NCI-H446 treated with DMSO at 0.1 percent for 48 hours (cell line): Measurements from ENCODE around the gene CDK4.
A peak's percentile ranks its signal among the peaks of the same experiment; 100 is the strongest.
"Not testable (repeated sequence)": the region's sequence is repeated elsewhere in the genome, so short reads cannot be mapped to it uniquely, and the experiment has no call there.

ENCODE experiments used
- DNase-seq: peaks from one replicate; lab custom pipeline; 2025; lab: John Stamatoyannopoulos, UW

The CDK4 gene

DNA sequence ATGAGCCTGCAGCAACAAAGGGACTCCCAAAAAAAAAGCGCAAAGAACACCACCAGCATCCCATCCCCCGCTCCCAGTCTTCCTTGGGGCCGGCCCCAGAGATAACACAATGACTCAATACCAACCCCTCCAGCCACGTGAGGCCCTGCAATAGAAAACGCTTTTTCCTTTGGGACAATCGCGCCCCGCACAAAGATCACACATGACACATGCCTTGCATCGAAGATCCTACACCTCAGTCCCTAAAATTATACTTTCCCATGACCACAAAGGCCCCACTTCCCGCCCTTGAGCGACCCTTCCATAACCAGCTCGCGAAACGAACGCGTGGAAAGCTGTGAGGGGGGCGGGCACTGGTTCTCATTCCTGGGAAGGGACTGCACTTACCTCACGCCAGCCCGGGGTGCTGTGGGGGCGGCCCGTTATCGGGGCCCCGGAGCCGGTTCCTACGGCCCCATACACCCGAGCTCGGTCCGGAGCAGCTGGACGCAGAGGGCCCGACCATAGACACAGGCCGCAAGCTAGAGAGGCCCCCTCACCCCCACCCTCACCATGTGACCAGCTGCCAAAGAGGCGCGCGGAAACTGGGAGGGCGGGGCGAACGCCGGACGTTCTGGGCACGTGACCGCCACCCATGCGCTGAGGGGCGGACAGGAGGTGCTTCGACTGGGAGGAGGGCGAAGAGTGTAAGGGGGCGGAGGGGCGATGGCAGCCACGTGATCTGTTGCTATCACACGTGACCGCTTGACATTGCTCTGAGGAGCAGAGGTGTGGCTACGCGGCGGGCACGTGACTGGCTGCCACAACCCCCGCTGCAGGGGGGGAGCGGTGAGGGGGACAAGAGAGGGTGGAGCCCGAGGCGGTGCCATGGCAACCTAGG, at the start of gene CDK4:
Gene CDK4, minus strand, starts transcription at position 523 of the 880 bp plus-strand sequence. CDS start 593 bp downstream, outside the sequence.
- peak; percentile 98 for DNase-seq

DNA sequence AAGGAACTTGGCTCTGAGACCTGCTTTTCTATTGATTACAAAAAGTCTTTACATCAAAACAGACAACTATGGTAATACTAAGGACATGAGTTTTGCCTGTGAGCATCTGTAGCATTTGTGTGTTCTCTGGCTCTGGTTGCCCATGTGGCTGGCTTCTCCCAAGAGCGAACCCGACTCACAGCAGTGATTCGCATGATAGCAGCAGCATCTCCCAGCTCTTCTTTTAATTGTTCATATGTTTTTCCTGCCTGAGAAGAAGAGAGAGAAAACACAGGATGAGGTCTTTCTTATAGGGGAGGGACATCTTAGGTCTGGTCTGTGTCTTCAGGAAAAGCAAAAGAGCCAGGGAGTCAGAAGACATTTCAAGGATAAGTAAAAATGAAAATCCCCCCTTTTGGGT, 48.9 kb upstream of the CDK4 start:
- no peak for DNase-seq

- DNase-seq, result no peak
Observed at GRCh38 chr12:57797933-57798332, 45.8 kb upstream of the CDK4 start.

DNA sequence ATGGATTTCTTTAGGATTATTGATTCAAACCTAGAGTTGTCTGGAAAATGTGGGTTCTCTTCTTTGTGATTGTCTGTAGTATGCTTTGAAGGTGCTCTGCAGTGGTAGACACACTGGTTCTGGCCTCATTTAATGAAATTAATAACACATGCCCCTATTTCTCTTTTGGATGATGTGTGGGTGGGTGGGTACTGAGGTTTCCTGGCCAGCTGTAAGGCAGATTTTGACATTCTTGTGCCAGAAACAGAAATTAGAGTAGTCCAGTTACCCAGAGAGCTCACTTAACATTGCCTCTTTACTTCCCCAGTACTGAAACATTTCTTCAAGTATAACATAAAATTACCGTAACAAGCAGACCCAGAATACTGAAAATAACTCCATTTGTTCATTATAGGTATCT, 44.9 kb upstream of the CDK4 start:
- DNase-seq, result no peak

DNA sequence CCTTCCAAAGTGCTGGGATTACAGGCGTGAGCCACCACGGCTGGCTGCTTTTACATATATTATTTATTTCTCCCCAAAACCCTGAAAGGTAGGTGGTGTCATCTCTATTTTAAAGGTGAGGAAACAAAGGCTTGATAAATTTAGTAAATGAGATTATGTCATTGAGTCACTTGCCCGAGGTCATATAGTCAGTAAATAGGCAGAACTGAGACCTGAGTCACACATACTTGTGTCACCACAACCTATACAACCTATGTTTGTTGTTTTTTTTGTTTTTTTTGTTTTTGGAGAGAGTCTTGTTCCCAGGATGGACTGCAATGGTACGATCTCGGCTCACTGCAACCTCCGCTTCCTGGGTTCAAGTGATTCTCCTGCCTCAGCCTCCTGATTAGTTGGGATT, 43.2 kb upstream of the CDK4 start:
- DNase-seq, result no peak

GRCh38 chr12:57793920-57794319, 41.8 kb upstream of the CDK4 start:
- no peak for DNase-seq

DNA sequence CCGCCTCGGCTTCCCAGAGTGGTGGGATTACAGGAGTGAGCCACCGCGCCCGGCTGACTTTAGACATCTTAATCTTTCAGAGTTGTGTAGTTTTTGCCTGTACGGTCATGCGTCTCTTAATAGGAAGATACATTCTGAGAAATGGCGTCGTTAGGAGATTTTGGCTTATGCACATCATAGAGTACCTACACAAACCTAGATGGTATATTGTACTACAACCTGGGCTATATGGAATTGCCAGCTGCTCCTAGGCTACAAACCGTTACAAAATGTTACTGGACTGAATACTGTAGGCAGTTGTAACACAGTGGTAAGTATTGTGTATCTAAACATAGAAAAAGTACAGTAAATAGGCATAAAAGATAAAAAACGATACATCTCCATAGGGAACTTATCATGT, 31.8 kb upstream of the CDK4 start:
- no peak for DNase-seq

DNA sequence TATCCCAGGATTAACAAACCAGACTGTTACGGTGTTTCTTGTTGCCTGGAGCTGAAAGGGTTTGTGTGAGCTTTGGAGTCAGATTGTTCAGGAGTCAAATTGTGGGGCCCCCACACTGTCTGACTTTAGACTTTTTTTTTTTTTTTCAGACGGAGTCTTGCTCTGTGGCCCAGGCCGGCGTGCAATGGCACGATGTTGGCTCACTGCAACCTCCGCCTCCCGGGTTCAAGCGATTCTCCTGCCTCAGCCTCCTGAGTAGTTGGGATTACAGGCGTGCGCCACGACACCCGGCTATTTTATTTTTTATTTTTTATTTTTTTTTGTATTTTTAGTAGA, 31.3 kb upstream of the CDK4 start:
- DNase-seq, result no peak

- DNase-seq, result peak; percentile 77
Observed at GRCh38 chr12:57782608-57783465, 30.7 kb upstream of the CDK4 start, which contains the start of gene TSFM. Gene TSFM, plus strand, starts transcription at chr12:57782787. Its CDS starts 15 bp downstream, at chr12:57782802.

DNA sequence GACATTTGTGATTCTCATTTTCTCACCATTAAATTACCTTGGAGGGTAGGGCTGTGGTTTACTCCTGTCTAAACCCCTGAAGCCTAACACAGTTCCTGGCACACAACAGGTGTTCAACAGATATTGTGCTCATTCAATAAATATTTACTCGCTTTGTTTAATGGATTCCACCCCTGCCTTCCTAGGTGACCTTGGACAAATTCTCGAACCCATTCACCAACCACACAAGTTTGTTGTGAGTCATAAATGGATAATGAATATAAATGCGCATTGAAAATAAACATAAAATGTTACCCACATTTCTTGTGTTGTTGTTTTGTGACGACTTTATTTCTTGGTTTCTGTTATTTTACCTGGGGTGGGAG, 30.1 kb upstream of the CDK4 start:
- no peak for DNase-seq

DNA sequence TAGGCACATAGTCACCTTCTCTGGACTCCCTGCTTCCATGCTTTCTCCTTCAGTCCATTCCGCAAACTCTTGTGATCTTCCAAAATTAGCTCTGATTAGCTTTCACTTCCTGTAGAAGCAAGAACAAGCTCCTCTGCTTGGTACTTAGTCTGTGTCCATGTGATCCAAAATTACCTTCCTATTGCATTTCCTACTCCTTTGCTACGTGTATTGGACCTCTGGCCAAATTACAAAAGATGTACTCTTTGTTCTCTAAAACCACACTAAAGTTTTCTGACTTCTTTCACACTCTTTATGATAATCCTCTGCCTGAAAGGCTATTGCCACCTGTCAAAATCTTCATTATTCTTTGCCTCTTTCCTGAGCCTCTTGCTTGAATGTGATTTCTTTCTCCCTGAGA, 29.7 kb upstream of the CDK4 start:
- no peak for DNase-seq

DNA sequence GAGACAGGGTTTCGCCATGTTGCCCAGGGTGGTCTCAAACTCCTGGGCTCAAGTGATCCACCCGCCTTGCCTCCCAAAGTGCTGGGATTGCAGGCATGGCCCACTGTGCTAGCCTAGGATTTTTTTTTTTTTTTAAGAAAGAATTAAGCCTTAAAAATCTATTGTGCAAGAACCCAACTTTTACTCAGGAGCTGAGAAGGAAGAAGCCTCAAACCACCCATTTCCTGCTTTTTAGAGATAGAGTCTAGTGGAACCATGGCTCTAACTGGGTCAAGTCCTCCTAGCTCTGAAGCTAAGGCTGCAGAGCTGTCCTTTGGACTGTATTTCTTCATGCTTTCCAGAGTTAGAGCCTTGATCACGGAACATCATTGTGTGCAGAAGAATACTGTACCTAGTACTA, 29.1 kb upstream of the CDK4 start:
- DNase-seq, result no peak

- DNase-seq, result no peak
Observed at GRCh38 chr12:57780284-57780897, 28.3 kb upstream of the CDK4 start.

DNA sequence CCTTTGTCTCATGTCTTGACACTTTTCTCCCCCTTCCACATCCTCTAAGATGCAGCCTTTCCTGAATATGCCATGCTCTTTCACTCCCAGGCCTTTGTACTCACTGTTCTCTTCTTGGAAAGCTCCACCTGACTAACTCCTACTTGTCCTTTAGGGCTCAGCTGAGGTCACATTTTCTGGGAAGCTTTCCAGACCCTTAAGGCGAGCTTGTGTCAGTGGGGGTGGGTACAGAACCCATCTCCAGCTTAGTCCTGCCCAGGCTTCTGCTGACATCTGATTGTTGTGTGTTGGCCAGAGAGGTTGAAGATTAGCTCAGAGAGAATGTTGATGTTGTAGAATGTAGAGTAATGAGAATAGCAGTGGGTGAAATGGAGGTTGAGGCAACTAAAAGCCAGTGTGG, 27.6 kb upstream of the CDK4 start:
- DNase-seq, result no peak

- no peak for DNase-seq
Observed at GRCh38 chr12:57777911-57778310, 25.8 kb upstream of the CDK4 start.

- DNase-seq, result no peak
Observed at GRCh38 chr12:57777367-57777766, 25.3 kb upstream of the CDK4 start.

- no peak for DNase-seq
Observed at GRCh38 chr12:57776247-57776587, 24.1 kb upstream of the CDK4 start.

- DNase-seq, result no peak
Observed at GRCh38 chr12:57775563-57776246, 23.6 kb upstream of the CDK4 start.

GRCh38 chr12:57775044-57775443, 22.9 kb upstream of the CDK4 start:
- no peak for DNase-seq

DNA sequence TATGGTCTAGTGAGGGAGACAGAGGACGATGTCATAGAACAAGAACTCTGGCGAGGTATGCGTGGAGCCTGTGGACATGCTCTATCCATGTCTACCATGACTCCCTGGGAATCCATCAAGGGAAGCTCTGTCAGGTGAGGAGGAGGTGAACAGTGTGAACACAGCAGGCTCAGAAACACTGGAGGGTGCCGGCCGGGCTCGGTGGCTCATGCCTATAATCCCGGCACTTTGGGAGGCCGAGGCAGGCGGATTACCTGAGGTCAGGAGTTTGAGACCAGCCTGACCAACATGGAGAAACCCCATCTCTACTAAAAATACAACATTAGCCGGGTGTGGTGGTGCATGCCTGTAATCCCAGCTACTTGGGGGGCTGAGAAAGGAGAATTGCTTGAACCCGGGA, 22.5 kb upstream of the CDK4 start:
- not testable (repeated sequence) for DNase-seq

DNA sequence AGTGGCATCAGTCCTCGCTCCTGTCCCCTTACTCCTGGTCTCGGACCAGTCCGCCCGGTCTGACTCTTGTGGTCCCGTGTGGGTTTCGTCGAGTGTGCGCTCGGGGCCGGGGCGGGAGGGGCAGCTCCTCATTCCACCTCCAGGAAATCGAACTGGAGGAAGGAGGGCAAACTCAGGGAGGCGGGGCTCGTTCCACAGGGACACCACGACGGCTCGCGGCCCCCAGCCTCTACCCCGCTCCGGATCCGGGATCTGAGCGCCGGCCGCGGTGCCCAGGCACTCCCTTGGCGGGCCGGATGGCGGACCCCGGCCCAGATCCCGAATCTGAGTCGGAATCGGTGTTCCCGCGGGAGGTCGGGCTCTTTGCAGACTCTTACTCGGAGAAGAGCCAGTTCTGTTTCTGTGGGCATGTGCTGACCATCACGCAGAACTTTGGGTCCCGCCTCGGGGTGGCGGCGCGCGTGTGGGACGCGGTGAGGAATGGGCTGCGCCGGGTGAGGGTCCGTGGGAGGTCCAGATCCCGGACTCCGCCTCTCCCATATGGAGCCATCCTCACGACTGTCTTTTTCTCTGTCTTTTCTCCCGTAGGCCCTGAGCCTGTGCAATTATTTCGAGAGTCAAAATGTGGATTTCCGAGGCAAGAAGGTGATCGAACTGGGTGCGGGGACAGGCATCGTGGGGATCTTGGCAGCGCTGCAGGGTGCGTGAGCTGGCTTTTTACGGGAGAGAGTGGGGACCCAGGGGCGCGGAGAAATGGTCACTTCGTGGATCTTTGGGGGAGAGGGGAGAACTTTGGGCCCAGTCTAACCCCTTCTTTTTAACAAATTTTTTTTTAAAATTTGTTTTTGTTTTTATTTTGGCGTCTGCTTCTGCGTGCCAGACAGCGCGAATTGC, 20.6 kb upstream of the CDK4 start, which contains the start of gene EEF1AKMT3:
Gene EEF1AKMT3, plus strand, starts transcription at position 186 of the 894 bp plus-strand sequence. Its CDS starts 111 bp downstream, at position 297.
- peak; percentile 52 for DNase-seq
